HTR-8/SVneo (cell line): ENCODE results near the gene STAG1.
"Not testable (repeated sequence)": the region's sequence is repeated elsewhere in the genome, so short reads cannot be mapped to it uniquely, and the experiment has no call there.

Experiments
- DNase-seq: peaks from one replicate; pipeline ENCODE4 v3.0.0; 2011; ENCODE audit warnings: low spot score, mixed read lengths; ENCODE audit not compliant: insufficient read length
- FAIRE-seq: peaks from 2 replicates; lab custom pipeline; 2011; peaks lifted over from hg19 to GRCh38; lab: Jason Lieb, UNC

The STAG1 gene

GRCh38 chr3:136658946-136659682, 93.1 kb downstream of the STAG1 start:
- no peak for FAIRE-seq
- no peak for DNase-seq

- no peak for FAIRE-seq
- no peak for DNase-seq
Observed at GRCh38 chr3:136657526-136657925, 94.7 kb downstream of the STAG1 start.

- DNase-seq (no peak), FAIRE-seq (no peak)
Observed at GRCh38 chr3:136653628-136654027, 98.5 kb downstream of the STAG1 start.

GRCh38 chr3:136651581-136651980, 100.6 kb downstream of the STAG1 start:
- FAIRE-seq (no peak), DNase-seq (no peak)

- no peak for DNase-seq
- no peak for FAIRE-seq
Observed at GRCh38 chr3:136650461-136650860, 101.7 kb downstream of the STAG1 start.

- FAIRE-seq, result no peak
- no peak for DNase-seq
Observed at GRCh38 chr3:136645915-136646314, 106.3 kb downstream of the STAG1 start.

GRCh38 chr3:136644212-136644611, 108.0 kb downstream of the STAG1 start:
- no peak for FAIRE-seq
- DNase-seq, result no peak

- not testable (repeated sequence) for FAIRE-seq, DNase-seq
Observed at GRCh38 chr3:136643380-136643779, 108.8 kb downstream of the STAG1 start.

- FAIRE-seq (no peak), DNase-seq (no peak)
Observed at GRCh38 chr3:136642711-136643110, 109.5 kb downstream of the STAG1 start.

GRCh38 chr3:136639069-136639468, 113.1 kb downstream of the STAG1 start:
- FAIRE-seq (no peak), DNase-seq (no peak)

GRCh38 chr3:136637176-136637575, 115.0 kb downstream of the STAG1 start:
- no peak for DNase-seq
- no peak for FAIRE-seq

- DNase-seq (no peak), FAIRE-seq (no peak)
Observed at GRCh38 chr3:136634821-136635220, 117.4 kb downstream of the STAG1 start.

GRCh38 chr3:136632625-136633081, 119.5 kb downstream of the STAG1 start:
- peak; percentile 14 for DNase-seq
- no peak for FAIRE-seq

GRCh38 chr3:136631424-136631823, 120.8 kb downstream of the STAG1 start:
- DNase-seq (no peak), FAIRE-seq (no peak)

- FAIRE-seq, result no peak
Observed at GRCh38 chr3:136630915-136631314, 121.3 kb downstream of the STAG1 start.

GRCh38 chr3:136626493-136626892, 125.7 kb downstream of the STAG1 start:
- FAIRE-seq (no peak), DNase-seq (no peak)

More at GRCh38 chr3:136630915-136631314, 121.3 kb downstream of the STAG1 start:
- DNase-seq, result no peak

- no peak for FAIRE-seq
- no peak for DNase-seq
Observed at GRCh38 chr3:136624894-136625815, 127.0 kb downstream of the STAG1 start.

- FAIRE-seq (no peak), DNase-seq (no peak)
Observed at GRCh38 chr3:136624371-136624770, 127.8 kb downstream of the STAG1 start.

GRCh38 chr3:136621628-136622027, 130.6 kb downstream of the STAG1 start:
- FAIRE-seq, result no peak
- no peak for DNase-seq

GRCh38 chr3:136620436-136620835, 131.7 kb downstream of the STAG1 start:
- DNase-seq (no peak), FAIRE-seq (no peak)

- not testable (repeated sequence) for DNase-seq, FAIRE-seq
Observed at GRCh38 chr3:136617969-136618525, 134.1 kb downstream of the STAG1 start.
